Astrocyte (in vitro differentiated cells and primary cell): ENCODE measurements around the gene APBA2. TPM values are rescaled to one million over a fixed set of nuclear protein-coding genes. Genes with fewer than 3 reads are reported as not detected.

Experiments
- DNase-seq: peaks from one replicate; pipeline ENCODE4 v3.0.0-alpha.2; 2010; ENCODE audit warnings: low read depth
- FAIRE-seq: peaks from 2 replicates; lab custom pipeline; 2011; peaks lifted over from hg19 to GRCh38; lab: Jason Lieb, UNC
- H2AFZ ChIP-seq: 2 replicates; pipeline ENCODE4 v1.6.0; 2012; ENCODE audit warnings: low read depth, low read length, inconsistent platforms
- H3K27ac ChIP-seq: 2 replicates; pipeline ENCODE4 v1.5.1; 2011; ENCODE audit warnings: low read depth, low read length, inconsistent platforms
- H3K27me3 ChIP-seq: 2 replicates; pipeline ENCODE4 v1.6.0; 2011; ENCODE audit warnings: low read length, inconsistent platforms; ENCODE audit not compliant: insufficient read depth
- H3K36me3 ChIP-seq: 2 replicates; pipeline ENCODE4 v1.5.1; 2011; ENCODE audit warnings: low read length, inconsistent platforms; ENCODE audit not compliant: insufficient read depth
- H3K4me1 ChIP-seq: 2 replicates; pipeline ENCODE4 v1.5.1; 2011; ENCODE audit warnings: low read length, inconsistent platforms; ENCODE audit not compliant: insufficient read depth
- H3K4me2 ChIP-seq: 2 replicates; pipeline ENCODE4 v1.6.0; 2012; ENCODE audit warnings: low read length, inconsistent platforms
- H3K4me3 ChIP-seq: 2 replicates; pipeline ENCODE4 v1.5.1; 2011; ENCODE audit warnings: low read depth, mild to moderate bottlenecking, low read length, inconsistent platforms; ENCODE audit not compliant: insufficient read depth
- H3K79me2 ChIP-seq: 2 replicates; pipeline ENCODE4 v1.6.0; 2012; ENCODE audit warnings: mild to moderate bottlenecking, low read length, inconsistent platforms; ENCODE audit not compliant: insufficient read depth
- H3K9ac ChIP-seq: 2 replicates; pipeline ENCODE4 v1.6.0; 2012; ENCODE audit warnings: mild to moderate bottlenecking, low read length, inconsistent platforms
- H3K9me3 ChIP-seq: 2 replicates; pipeline ENCODE4 v1.5.1; 2012; ENCODE audit warnings: low read depth, mild to moderate bottlenecking, low read length, inconsistent platforms; ENCODE audit not compliant: insufficient read depth
- H4K20me1 ChIP-seq: 2 replicates; pipeline ENCODE4 v1.6.0; 2012; ENCODE audit warnings: low read length, inconsistent platforms; ENCODE audit not compliant: insufficient read depth
- H3K27ac Mint-ChIP-seq: one replicate; pipeline ENCODE4 v1.8.0; 2021; ENCODE audit warnings: mild to moderate bottlenecking, mixed read lengths; ENCODE audit not compliant: unreplicated experiment
- H3K27me3 Mint-ChIP-seq: one replicate; pipeline ENCODE4 v1.8.0; 2021; ENCODE audit warnings: low read depth, mixed read lengths; ENCODE audit not compliant: unreplicated experiment
- H3K36me3 Mint-ChIP-seq: one replicate; pipeline ENCODE4 v1.8.0; 2021; ENCODE audit warnings: low read depth, mixed read lengths; ENCODE audit not compliant: unreplicated experiment
- H3K4me1 Mint-ChIP-seq: one replicate; pipeline ENCODE4 v1.8.0; 2021; ENCODE audit warnings: low read depth, mixed read lengths; ENCODE audit not compliant: unreplicated experiment
- H3K4me3 Mint-ChIP-seq: one replicate; pipeline ENCODE4 v1.8.0; 2021; ENCODE audit warnings: mild to moderate bottlenecking, moderate library complexity, mixed read lengths; ENCODE audit not compliant: unreplicated experiment
- H3K9me3 Mint-ChIP-seq: one replicate; pipeline ENCODE4 v1.8.0; 2021; ENCODE audit warnings: mild to moderate bottlenecking, mixed read lengths; ENCODE audit not compliant: unreplicated experiment
- CTCF ChIP-seq: IDR thresholded peaks from 2 replicates; pipeline ENCODE4 v1.5.1; 2011; ENCODE audit warnings: low read depth, mild to moderate bottlenecking, inconsistent platforms, low read length, moderate library complexity; ENCODE audit not compliant: insufficient read depth
- EZH2 ChIP-seq: IDR thresholded peaks from 2 replicates; pipeline ENCODE4 v1.6.1; 2012; ENCODE audit warnings: mild to moderate bottlenecking, low read length, inconsistent platforms; ENCODE audit not compliant: insufficient read depth
- total RNA-seq: library from RNA; stranded (reverse); gene quantifications from 2 replicates; pipeline ENCODE4 v1.2.1, GENCODE V29; 2021

Gene APBA2
- total RNA-seq, 1 donor from 2014 or later: 15.2 TPM

GRCh38 chr15:29018120-29018805, 132.5 kb downstream of the APBA2 start:
- no peaks in the 10 kb centered on the region for H3K79me2 ChIP-seq
- H3K27me3 ChIP-seq: no peaks in the 10 kb centered on the region
- no peak overlapping the region for H3K4me3 ChIP-seq
- no peak overlapping the region for H3K4me3 Mint-ChIP-seq
- H3K36me3 ChIP-seq: no peaks in the 10 kb centered on the region
- no peak overlapping the region for H3K27ac ChIP-seq
- no peak overlapping the region for H3K4me2 ChIP-seq
- no peak for FAIRE-seq
- H3K9ac ChIP-seq: no peak overlapping the region
- H3K9me3 Mint-ChIP-seq: no peaks in the 10 kb centered on the region
- H2AFZ ChIP-seq: no peak overlapping the region
- no peak overlapping the region for H3K27ac Mint-ChIP-seq
- H3K27me3 Mint-ChIP-seq: no peaks in the 10 kb centered on the region
- H4K20me1 ChIP-seq: no peaks in the 10 kb centered on the region
- peaks cover 2% of the 10 kb centered on the region for H3K4me1 Mint-ChIP-seq
- no peaks in the 10 kb centered on the region for H3K4me1 ChIP-seq
- H3K36me3 Mint-ChIP-seq: no peaks in the 10 kb centered on the region
- H3K9me3 ChIP-seq: no peaks in the 10 kb centered on the region
- no peak for DNase-seq
- TF ChIP-seq CTCF: no peak
- TF ChIP-seq EZH2: no peak

GRCh38 chr15:29018995-29019976, 133.5 kb downstream of the APBA2 start:
- Mint-ChIP-seq H3K4me1 (peaks cover 2% of the 10 kb centered on the region), H3K36me3 (no peaks in the 10 kb centered on the region), H3K9me3 (no peaks in the 10 kb centered on the region), H3K27ac (no peak overlapping the region), H3K27me3 (no peaks in the 10 kb centered on the region), H3K4me3 (no peak overlapping the region)
- H2AFZ ChIP-seq: no peak overlapping the region
- H3K36me3 ChIP-seq: no peaks in the 10 kb centered on the region
- TF ChIP-seq CTCF: no peak
- H3K27ac ChIP-seq: no peak overlapping the region
- H3K9me3 ChIP-seq: no peaks in the 10 kb centered on the region
- FAIRE-seq: no peak
- no peaks in the 10 kb centered on the region for H4K20me1 ChIP-seq
- H3K79me2 ChIP-seq: no peaks in the 10 kb centered on the region
- no peak overlapping the region for H3K4me2 ChIP-seq
- H3K9ac ChIP-seq: no peak overlapping the region
- DNase-seq: no peak
- no peak overlapping the region for H3K4me3 ChIP-seq
- H3K27me3 ChIP-seq: no peaks in the 10 kb centered on the region
- no peaks in the 10 kb centered on the region for H3K4me1 ChIP-seq
